GM13976 (cell line): ENCODE data around the gene KDM4F.

Experiments used
- DNase-seq: peaks from one replicate; pipeline ENCODE4 v3.0.0; 2012; ENCODE audit warnings: low spot score
- in situ Hi-C: fragments of 300-500 bp; cut with MboI; formaldehyde crosslinking; loops from one replicate; pipeline ENCODE4 v1.12.0; 2022; ENCODE audit warnings: low sequenced_read_pairs, mixed read lengths, inconsistent platforms; ENCODE audit not compliant: unreplicated experiment
- TF ChIP-seq, protein P1 (sequence below): IDR thresholded peaks from 2 replicates; pipeline ENCODE4 v1.5.1; 2012; ENCODE audit warnings: borderline replicate concordance, mild to moderate bottlenecking; ENCODE audit not compliant: insufficient read depth; ENCODE audit errors: extremely low read depth, missing control alignments, control extremely low read depth

The KDM4F gene

DNA sequence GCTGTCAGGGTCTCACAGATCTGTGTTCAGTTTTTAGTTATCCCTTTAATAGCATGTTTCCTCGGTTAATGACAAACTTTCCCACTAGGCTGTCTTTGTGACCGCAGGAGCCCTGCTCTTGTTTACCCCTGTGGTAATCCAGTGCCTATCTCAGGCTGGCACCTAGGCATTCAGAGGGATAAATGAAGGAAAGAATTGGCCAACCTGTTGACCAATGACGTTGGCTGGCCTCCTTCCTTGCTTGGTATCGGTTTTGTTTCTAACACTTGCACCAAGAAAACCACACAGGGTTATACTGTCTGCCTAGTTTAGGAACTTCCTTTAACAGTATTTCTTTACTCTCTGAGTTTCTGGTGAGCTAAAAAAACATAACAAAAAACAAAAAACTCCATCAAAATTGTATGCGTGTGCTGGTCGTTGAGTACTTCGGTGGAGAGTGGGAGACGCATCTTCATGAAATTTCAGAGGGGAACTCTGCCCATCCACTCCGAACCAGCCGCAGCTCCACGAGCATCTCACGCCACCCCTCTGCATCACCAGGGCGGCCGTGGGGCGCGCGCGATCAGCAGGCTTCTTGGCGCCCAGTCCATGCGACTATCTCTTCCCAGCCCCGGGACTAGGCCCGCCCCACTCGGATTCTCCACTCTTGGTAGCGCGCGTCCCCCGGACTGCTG lies 39.9 kb downstream of the KDM4F start:
- peak; percentile 48 for DNase-seq
- in situ Hi-C loops, result no loop called here
- TF ChIP-seq, protein P1, sequence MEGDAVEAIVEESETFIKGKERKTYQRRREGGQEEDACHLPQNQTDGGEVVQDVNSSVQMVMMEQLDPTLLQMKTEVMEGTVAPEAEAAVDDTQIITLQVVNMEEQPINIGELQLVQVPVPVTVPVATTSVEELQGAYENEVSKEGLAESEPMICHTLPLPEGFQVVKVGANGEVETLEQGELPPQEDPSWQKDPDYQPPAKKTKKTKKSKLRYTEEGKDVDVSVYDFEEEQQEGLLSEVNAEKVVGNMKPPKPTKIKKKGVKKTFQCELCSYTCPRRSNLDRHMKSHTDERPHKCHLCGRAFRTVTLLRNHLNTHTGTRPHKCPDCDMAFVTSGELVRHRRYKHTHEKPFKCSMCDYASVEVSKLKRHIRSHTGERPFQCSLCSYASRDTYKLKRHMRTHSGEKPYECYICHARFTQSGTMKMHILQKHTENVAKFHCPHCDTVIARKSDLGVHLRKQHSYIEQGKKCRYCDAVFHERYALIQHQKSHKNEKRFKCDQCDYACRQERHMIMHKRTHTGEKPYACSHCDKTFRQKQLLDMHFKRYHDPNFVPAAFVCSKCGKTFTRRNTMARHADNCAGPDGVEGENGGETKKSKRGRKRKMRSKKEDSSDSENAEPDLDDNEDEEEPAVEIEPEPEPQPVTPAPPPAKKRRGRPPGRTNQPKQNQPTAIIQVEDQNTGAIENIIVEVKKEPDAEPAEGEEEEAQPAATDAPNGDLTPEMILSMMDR, result no peak

GRCh38 chr11:95089620-95090542 lies 40.7 kb downstream of the KDM4F start, which contains the start of gene ENDOD1:
Gene ENDOD1 (plus strand): TSS chr11:95089846. CDS start chr11:95089928, 82 bp downstream.
- DNase-seq, result peak; percentile 89
- in situ Hi-C loops, result no loop called here
- TF ChIP-seq, protein P1, result peak; percentile 3

DNA sequence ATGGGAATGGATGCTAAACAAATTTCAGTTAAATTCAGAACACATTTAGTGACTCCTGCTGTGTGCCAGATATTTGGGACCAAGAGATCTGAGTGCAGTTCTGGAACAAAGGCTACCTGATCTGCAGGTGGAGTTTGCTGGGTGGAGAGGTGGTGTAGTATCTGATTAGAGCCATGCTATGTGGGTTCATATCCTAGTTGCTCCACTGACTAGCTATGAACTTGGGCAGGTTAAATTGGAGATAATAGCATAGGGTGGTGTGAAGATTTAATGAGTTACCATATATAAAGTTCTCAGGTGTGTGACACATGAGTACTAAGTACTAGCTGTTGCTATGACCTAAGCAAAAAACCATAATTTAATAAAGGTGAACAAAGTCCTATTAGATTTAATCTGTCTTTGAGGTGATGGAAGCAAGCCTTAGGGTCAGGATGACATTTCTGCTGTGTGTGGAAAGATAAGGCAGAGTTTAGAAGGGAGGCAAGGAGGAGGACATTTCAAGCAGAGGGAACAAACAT lies 42.5 kb downstream of the KDM4F start:
- in situ Hi-C loops, result no loop called here
- TF ChIP-seq, protein P1, result no peak

GRCh38 chr11:95092549-95093324 lies 43.5 kb downstream of the KDM4F start:
- TF ChIP-seq, protein P1, result no peak
- no peak for DNase-seq
- in situ Hi-C loops, result no loop called here

More for the DNA sequence above, 42.5 kb downstream of the KDM4F start:
- DNase-seq, result no peak

DNA sequence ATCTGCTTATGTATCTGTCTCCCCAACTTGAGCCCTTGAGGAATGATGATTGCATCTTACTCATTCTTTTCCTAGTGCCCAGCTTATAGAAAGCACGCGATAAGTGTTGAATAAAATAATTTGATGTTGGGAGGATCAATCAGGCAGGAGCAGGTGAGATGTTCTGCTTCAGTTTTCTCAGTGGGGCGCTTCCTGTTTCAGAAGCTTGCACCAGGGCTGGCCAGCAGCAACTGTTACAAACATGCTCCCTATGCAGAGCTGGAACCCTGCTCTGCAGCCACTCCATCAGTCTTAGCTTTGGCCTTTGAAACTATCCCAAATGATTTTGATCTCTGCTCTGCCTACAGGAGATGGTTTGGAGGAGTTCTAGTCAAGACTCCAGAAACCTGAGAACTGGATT lies 44.3 kb downstream of the KDM4F start:
- TF ChIP-seq, protein P1, result no peak
- in situ Hi-C loops, result no loop called here
- no peak for DNase-seq

DNA sequence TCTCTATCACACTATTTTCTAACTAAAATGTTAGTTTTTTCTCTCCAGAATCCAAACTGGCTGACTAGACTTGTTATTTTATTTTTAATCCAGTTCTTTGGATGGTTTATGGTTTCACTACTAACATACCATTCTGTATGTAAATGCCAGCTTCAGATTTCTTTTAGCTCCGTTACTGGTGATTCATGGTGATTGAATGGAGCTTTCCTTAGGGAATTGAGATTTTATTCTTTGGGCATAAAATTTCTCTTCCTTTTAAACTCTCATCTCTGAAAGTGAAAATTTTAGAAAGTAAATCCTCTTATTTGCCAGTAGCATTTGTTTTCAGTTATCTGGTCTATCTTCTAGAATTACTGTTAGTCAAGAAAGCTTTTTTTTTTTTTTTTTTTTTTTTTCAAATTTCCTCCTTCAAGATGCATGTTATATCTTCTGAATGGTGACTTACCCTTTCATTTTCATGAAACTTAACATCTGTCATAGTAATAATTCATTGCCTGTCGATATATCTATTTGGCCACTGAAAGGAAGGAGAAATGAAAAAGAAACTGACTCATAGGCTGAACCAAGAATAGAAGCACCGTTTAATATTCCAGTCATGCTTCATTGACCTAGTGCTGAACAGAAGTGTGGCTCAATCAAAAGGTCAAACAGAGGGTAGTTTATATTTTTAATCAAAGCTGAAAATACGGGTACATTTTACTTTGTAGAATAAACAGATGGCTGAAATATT lies 46.8 kb downstream of the KDM4F start:
- TF ChIP-seq, protein P1, result no peak
- peak; percentile 70 for DNase-seq
- in situ Hi-C loops, result no loop called here
